ENCODE data around the gene ACAT1.
A peak's percentile ranks its signal among the peaks of the same experiment; 100 is the strongest.

Gene ACAT1

DNA sequence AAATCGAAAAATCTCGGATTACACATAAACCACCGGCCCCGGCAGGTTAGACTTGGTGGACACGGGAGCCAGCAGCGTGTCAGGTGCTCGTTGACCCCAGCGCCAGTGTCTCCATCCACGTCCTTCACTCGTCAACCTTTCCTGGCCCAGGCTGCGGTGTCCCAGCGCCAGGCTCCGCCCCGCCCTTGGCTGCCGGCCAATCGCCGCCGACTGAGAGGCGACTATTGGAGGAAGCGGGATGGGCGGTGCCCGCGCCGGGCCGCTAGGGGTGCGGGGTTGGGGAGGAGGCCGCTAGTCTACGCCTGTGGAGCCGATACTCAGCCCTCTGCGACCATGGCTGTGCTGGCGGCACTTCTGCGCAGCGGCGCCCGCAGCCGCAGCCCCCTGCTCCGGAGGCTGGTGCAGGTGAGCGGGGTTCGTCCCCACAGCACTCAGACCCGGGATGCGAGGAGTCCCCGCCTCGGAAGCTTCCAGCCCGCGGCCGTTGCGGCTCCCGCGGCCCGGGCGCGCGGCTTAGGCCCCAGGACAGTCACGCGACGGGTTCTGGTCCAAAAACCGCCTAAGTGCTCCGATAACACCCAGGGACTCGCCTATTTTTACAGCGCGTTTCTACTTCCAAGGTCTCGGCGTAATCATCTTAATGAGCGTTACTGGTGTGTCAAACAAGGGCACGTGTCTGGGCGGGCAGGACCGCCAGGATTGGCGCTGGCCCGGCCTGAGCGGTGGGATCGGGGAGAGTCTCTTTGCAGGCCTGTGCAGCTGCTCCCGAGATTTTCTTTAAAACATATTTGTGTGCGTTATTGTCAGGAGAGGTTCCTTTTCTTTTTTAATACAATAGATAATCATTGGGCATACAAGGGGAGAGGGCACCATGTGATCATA is at the start of gene ACAT1:
Gene ACAT1 (plus strand): TSS at position 294 of the 882 bp plus-strand sequence. CDS start 40 bp downstream, at position 334.
- Histone ChIP-seq H3K4me1 (ENCODE audit: low read length) (peaks cover 15% of the 10 kb centered on the region; the same call in 1 of the 2 replicates), H2AFZ (ENCODE audit: low read length) (peak within 1 kb of the TSS; percentile 95), H3K4me2 (ENCODE audit: low read depth, low read length) (peak within 1 kb of the TSS; percentile 87), H4K20me1 (ENCODE audit: insufficient read depth, low read length) (no peaks in the 10 kb centered on the region), H3K4me3 (ENCODE audit: low read length) (peak within 1 kb of the TSS; percentile 70), H3K27me3 (replicated peaks; ENCODE audit: insufficient read depth, low read length) (no peaks in the 10 kb centered on the region), H3K27ac (ENCODE audit: low read length) (peak within 1 kb of the TSS; percentile 41; the same call in 1 of the 2 replicates), H3F3A (ENCODE audit: insufficient read depth, low read length) (peaks cover 3% of the 10 kb centered on the region; the same call in 1 of the 2 replicates), H3K36me3 (replicated peaks; ENCODE audit: insufficient read depth, low read length) (no peaks in the 10 kb centered on the region), H3K9me3 (replicated peaks; ENCODE audit: insufficient read depth, low read length) (no peaks in the 10 kb centered on the region), H3K9me2 (replicated peaks; ENCODE audit: insufficient read depth, low read length) (no peaks in the 10 kb centered on the region), H3K79me2 (ENCODE audit: low read length) (peaks cover 46% of the 10 kb centered on the region), H3K9ac (ENCODE audit: low read length) (peak within 1 kb of the TSS; percentile 85)
- TF ChIP-seq EZH2phosphoT487 (IDR thresholded peaks at IDR 0.05; ENCODE audit: low read length) (no peak), EZH2 (optimal IDR thresholded peaks at IDR 0.05; ENCODE audit: low read depth, low read length) (no peak)
- TF ChIP-seq, protein P1, sequence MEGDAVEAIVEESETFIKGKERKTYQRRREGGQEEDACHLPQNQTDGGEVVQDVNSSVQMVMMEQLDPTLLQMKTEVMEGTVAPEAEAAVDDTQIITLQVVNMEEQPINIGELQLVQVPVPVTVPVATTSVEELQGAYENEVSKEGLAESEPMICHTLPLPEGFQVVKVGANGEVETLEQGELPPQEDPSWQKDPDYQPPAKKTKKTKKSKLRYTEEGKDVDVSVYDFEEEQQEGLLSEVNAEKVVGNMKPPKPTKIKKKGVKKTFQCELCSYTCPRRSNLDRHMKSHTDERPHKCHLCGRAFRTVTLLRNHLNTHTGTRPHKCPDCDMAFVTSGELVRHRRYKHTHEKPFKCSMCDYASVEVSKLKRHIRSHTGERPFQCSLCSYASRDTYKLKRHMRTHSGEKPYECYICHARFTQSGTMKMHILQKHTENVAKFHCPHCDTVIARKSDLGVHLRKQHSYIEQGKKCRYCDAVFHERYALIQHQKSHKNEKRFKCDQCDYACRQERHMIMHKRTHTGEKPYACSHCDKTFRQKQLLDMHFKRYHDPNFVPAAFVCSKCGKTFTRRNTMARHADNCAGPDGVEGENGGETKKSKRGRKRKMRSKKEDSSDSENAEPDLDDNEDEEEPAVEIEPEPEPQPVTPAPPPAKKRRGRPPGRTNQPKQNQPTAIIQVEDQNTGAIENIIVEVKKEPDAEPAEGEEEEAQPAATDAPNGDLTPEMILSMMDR (IDR thresholded peaks at IDR 0.05; ENCODE audit: low read length): no peak; the same call in none of the 2 replicates
- DNase-seq: peak; percentile 95

DNA sequence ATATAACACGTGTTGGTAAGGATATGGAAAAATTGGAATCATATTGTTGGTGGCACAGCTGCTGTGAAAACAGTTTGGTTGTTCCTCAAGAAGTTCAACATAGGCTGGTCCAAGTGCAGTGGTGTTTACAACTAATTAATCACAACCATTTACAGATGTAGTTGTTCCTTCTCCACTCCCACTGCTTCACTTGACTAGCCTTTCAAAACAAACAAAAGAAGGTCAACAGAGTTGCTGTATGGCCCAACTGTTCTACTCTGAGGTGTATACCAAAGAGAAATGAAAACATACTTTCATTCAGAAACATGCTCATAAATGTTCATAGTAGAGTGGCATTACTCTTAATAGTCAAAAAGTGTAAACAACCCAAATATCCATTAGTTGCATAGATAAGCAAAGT is 36.6 kb upstream of the ACAT1 start:
- Histone ChIP-seq H2AFZ (ENCODE audit: low read length) (no peak overlapping the region), H3K4me2 (ENCODE audit: low read depth, low read length) (no peak overlapping the region), H3K4me1 (ENCODE audit: low read length) (no peaks in the 10 kb centered on the region), H3K27me3 (replicated peaks; ENCODE audit: insufficient read depth, low read length) (no peaks in the 10 kb centered on the region), H3K27ac (ENCODE audit: low read length) (no peak overlapping the region), H3K36me3 (replicated peaks; ENCODE audit: insufficient read depth, low read length) (peaks cover 4% of the 10 kb centered on the region; the same call in 1 of the 2 replicates), H3F3A (ENCODE audit: insufficient read depth, low read length) (no peaks in the 10 kb centered on the region), H3K9me2 (replicated peaks; ENCODE audit: insufficient read depth, low read length) (no peaks in the 10 kb centered on the region), H3K9ac (ENCODE audit: low read length) (no peak overlapping the region), H3K79me2 (ENCODE audit: low read length) (no peaks in the 10 kb centered on the region), H3K4me3 (ENCODE audit: low read length) (no peak overlapping the region), H3K9me3 (replicated peaks; ENCODE audit: insufficient read depth, low read length) (no peaks in the 10 kb centered on the region), H4K20me1 (ENCODE audit: insufficient read depth, low read length) (no peaks in the 10 kb centered on the region)
- no peak for TF ChIP-seq EZH2phosphoT487 (IDR thresholded peaks at IDR 0.05; ENCODE audit: low read length)
- TF ChIP-seq EZH2 (optimal IDR thresholded peaks at IDR 0.05; ENCODE audit: low read depth, low read length): no peak
- TF ChIP-seq, protein P1 (IDR thresholded peaks at IDR 0.05; ENCODE audit: low read length): no peak
- no peak for DNase-seq

DNA sequence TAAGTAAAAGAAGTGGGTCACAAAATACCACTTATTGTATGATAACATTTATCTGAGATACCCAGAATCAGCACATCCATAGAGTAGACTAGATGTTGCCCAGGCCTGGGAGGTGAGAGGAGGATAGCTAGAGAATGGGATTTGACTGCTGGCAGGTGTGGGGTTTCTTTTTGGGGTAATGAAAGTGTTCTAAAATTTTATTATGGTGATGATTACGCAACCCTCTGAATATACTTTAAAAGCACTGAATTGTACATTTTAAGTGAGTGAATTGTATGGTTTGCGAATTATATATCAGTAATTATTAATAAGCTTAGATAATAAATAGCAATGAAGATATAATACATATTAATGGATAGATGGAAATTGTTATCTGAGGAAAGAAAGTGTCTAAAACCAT is 35.7 kb upstream of the ACAT1 start:
- H3K79me2 ChIP-seq (ENCODE audit: low read length): no peaks in the 10 kb centered on the region
- H3K36me3 ChIP-seq (replicated peaks; ENCODE audit: insufficient read depth, low read length): peaks cover 4% of the 10 kb centered on the region; the same call in 1 of the 2 replicates
- no peaks in the 10 kb centered on the region for H3K9me2 ChIP-seq (replicated peaks; ENCODE audit: insufficient read depth, low read length)
- no peaks in the 10 kb centered on the region for H3K27me3 ChIP-seq (replicated peaks; ENCODE audit: insufficient read depth, low read length)
- H3K4me1 ChIP-seq (ENCODE audit: low read length): no peaks in the 10 kb centered on the region
- H3K9me3 ChIP-seq (replicated peaks; ENCODE audit: insufficient read depth, low read length): no peaks in the 10 kb centered on the region
- no peak overlapping the region for H3K4me2 ChIP-seq (ENCODE audit: low read depth, low read length)
- H3K4me3 ChIP-seq (ENCODE audit: low read length): no peak overlapping the region
- DNase-seq: no peak
- TF ChIP-seq EZH2phosphoT487 (IDR thresholded peaks at IDR 0.05; ENCODE audit: low read length) (no peak), EZH2 (optimal IDR thresholded peaks at IDR 0.05; ENCODE audit: low read depth, low read length) (no peak)
- TF ChIP-seq, protein P1 (IDR thresholded peaks at IDR 0.05; ENCODE audit: low read length): no peak
- H3F3A ChIP-seq (ENCODE audit: insufficient read depth, low read length): no peaks in the 10 kb centered on the region
- no peak overlapping the region for H3K9ac ChIP-seq (ENCODE audit: low read length)
- no peaks in the 10 kb centered on the region for H4K20me1 ChIP-seq (ENCODE audit: insufficient read depth, low read length)
- no peak overlapping the region for H3K27ac ChIP-seq (ENCODE audit: low read length)
- H2AFZ ChIP-seq (ENCODE audit: low read length): no peak overlapping the region
